H1 (cell line): ENCODE data around the gene GPC6. TPM values are rescaled to one million over a fixed set of nuclear protein-coding genes. Genes with fewer than 3 reads are reported as not detected.

Experiments
- CTCF ChIA-PET: fragments of 300-600 bp; sonication (Branson Sonifier 250); formaldehyde crosslinking; loops from one replicate; lab custom pipeline; 2021; ENCODE audit not compliant: partially characterized antibody; lab: Charles Lee
- POLR2A ChIA-PET: fragments of 300-600 bp; sonication (Branson Sonifier 250); formaldehyde crosslinking; loops from one replicate; lab custom pipeline; 2021; ENCODE audit warnings: inconsistent platforms; ENCODE audit not compliant: partially characterized antibody; lab: Charles Lee
- DNase-seq, 2 experiments: peaks; one replicate each; pipeline versions ENCODE4 v3.0.0 to v3.0.0-alpha.2; 2010 to 2022; ENCODE audit warnings: low spot score in 2 of 2, low read depth in 1 of 2, mixed read lengths in 1 of 2
- FAIRE-seq: peaks from 2 replicates; lab custom pipeline; 2011; peaks lifted over from hg19 to GRCh38; lab: Jason Lieb, UNC
- H2AFZ ChIP-seq: 2 replicates; pipeline ENCODE4 v1.8.1; 2012; ENCODE audit warnings: low read length, inconsistent platforms
- H2AK5ac ChIP-seq: 2 replicates; pipeline ENCODE4 v1.6.1; 2013; ENCODE audit warnings: low read depth, low read length
- H2BK120ac ChIP-seq: replicated peaks from 2 replicates; pipeline ENCODE3; 2013; ENCODE audit warnings: low read depth, low read length, inconsistent platforms
- H2BK12ac ChIP-seq: 2 replicates; pipeline ENCODE4 v1.6.1; 2013; ENCODE audit warnings: low read depth, low read length
- H2BK15ac ChIP-seq: 2 replicates; pipeline ENCODE4 v1.6.1; 2013; ENCODE audit warnings: low read length
- H2BK20ac ChIP-seq: 2 replicates; pipeline ENCODE4 v1.6.1; 2013; ENCODE audit warnings: low read length
- H2BK5ac ChIP-seq: 2 replicates; pipeline ENCODE4 v1.6.1; 2013; ENCODE audit warnings: low read depth, low read length
- H3K14ac ChIP-seq: 2 replicates; pipeline ENCODE4 v1.6.1; 2013; ENCODE audit warnings: inconsistent platforms; ENCODE audit not compliant: insufficient read length
- H3K18ac ChIP-seq: 2 replicates; pipeline ENCODE4 v1.6.1; 2013; ENCODE audit warnings: low read length; ENCODE audit errors: extremely low read depth
- H3K23ac ChIP-seq: 2 replicates; pipeline ENCODE4 v1.6.1; 2013; ENCODE audit warnings: inconsistent platforms; ENCODE audit not compliant: insufficient read length
- H3K23me2 ChIP-seq: 2 replicates; pipeline ENCODE4 v1.6.1; 2013; ENCODE audit warnings: low read depth, low read length
- H3K27ac ChIP-seq: 2 replicates; pipeline ENCODE4 v1.6.1; 2011; ENCODE audit warnings: low read depth, low read length, inconsistent platforms
- H3K27me3 ChIP-seq, 4 experiments: replicated peaks in 1 of 4; 1 replicate in 1 of 4; 2 replicates in 3 of 4; pipeline versions ENCODE4 v1.6.1 to v1.8.1; 2011 to 2013; ENCODE audit warnings: low read length in 3 of 4, mild to moderate bottlenecking in 3 of 4, inconsistent platforms in 2 of 4, mixed read lengths in 2 of 4, moderate library complexity in 1 of 4; ENCODE audit not compliant: control insufficient read depth in 3 of 4, insufficient read depth in 3 of 4; ENCODE audit errors: extremely low read depth in 1 of 4
- H3K36me3 ChIP-seq, 4 experiments: 2 replicates each; pipeline versions ENCODE4 v1.6.1 to v1.8.1; 2011 to 2013; ENCODE audit warnings: mild to moderate bottlenecking in 4 of 4, low read length in 3 of 4, moderate library complexity in 2 of 4, control low read depth in 1 of 4, inconsistent platforms in 1 of 4; ENCODE audit not compliant: insufficient read depth in 4 of 4, control insufficient read depth in 2 of 4
- H3K4ac ChIP-seq: replicated peaks from 2 replicates; pipeline ENCODE3; 2013; ENCODE audit warnings: low read length, low read depth, mixed read lengths, inconsistent platforms; ENCODE audit not compliant: insufficient read length
- H3K4me1 ChIP-seq, 4 experiments: replicated peaks in 1 of 4; 1 replicate in 1 of 4; 2 replicates in 3 of 4; pipeline versions ENCODE4 v1.6.1 to v1.8.1; 2011 to 2013; ENCODE audit warnings: low read length in 3 of 4, inconsistent platforms in 2 of 4, mixed read lengths in 1 of 4; ENCODE audit not compliant: insufficient read depth in 4 of 4, control insufficient read depth in 3 of 4
- H3K4me2 ChIP-seq, 2 experiments: 2 replicates each; pipeline versions ENCODE4 v1.6.1 to v1.8.1; 2011 to 2013; ENCODE audit warnings: low read depth in 2 of 2, low read length in 2 of 2, control low read depth in 1 of 2, inconsistent platforms in 1 of 2, mild to moderate bottlenecking in 1 of 2; ENCODE audit not compliant: insufficient read depth in 1 of 2
- H3K4me3 ChIP-seq, 4 experiments: fragments of 200-600, 300-600 bp in 1 of 4; sonication (generic), shearing (Covaris generic), sonication (Bioruptor Twin) in 1 of 4; 2 replicates each; pipeline versions ENCODE4 v1.5.1 to v1.8.1; 2011 to 2016; ENCODE audit warnings: low read length in 4 of 4, low read depth in 3 of 4, control low read depth in 2 of 4, inconsistent platforms in 2 of 4, mild to moderate bottlenecking in 2 of 4, mixed read lengths in 1 of 4, moderate library complexity in 1 of 4; ENCODE audit not compliant: insufficient read depth in 2 of 4; ENCODE audit errors: extremely low read depth in 1 of 4
- H3K56ac ChIP-seq: replicated peaks from 2 replicates; pipeline ENCODE3; 2013; ENCODE audit warnings: low read depth, mild to moderate bottlenecking, mixed read lengths, low read length, inconsistent platforms; ENCODE audit not compliant: insufficient read length
- H3K79me1 ChIP-seq: 2 replicates; pipeline ENCODE4 v1.6.1; 2013; ENCODE audit warnings: low read depth, low read length, control low read depth
- H3K79me2 ChIP-seq, 2 experiments: 2 replicates each; pipeline versions ENCODE4 v1.6.1 to v1.8.1; 2012 to 2013; ENCODE audit warnings: low read length in 2 of 2, mild to moderate bottlenecking in 2 of 2, inconsistent platforms in 1 of 2; ENCODE audit not compliant: insufficient read depth in 2 of 2, control insufficient read depth in 1 of 2
- H3K9ac ChIP-seq, 4 experiments: replicated peaks in 1 of 4; 1 replicate in 1 of 4; 2 replicates in 3 of 4; pipeline versions ENCODE4 v1.6.1 to v1.8.1; 2011 to 2013; ENCODE audit warnings: low read depth in 3 of 4, low read length in 3 of 4, control low read depth in 2 of 4, mild to moderate bottlenecking in 2 of 4, moderate library complexity in 2 of 4, inconsistent platforms in 1 of 4; ENCODE audit errors: extremely low read depth in 1 of 4
- H3K9me3 ChIP-seq, 2 experiments: 2 replicates each; pipeline versions ENCODE4 v1.6.1 to v1.8.1; 2012 to 2013; ENCODE audit warnings: mild to moderate bottlenecking in 2 of 2, moderate library complexity in 2 of 2, control low read depth in 1 of 2, inconsistent platforms in 1 of 2, low read depth in 1 of 2, low read length in 1 of 2, mixed read lengths in 1 of 2; ENCODE audit not compliant: insufficient read depth in 2 of 2
- H4K20me1 ChIP-seq, 2 experiments: replicated peaks in 1 of 2; 2 replicates each; pipeline versions ENCODE3 to v1.8.1; 2011 to 2013; ENCODE audit warnings: inconsistent platforms in 2 of 2, low read length in 2 of 2, mild to moderate bottlenecking in 1 of 2; ENCODE audit not compliant: insufficient read depth in 2 of 2, control insufficient read depth in 1 of 2
- H4K5ac ChIP-seq: 2 replicates; pipeline ENCODE4 v1.6.1; 2013; ENCODE audit warnings: low read length, low read depth, mixed read lengths, inconsistent platforms; ENCODE audit not compliant: insufficient read length
- H4K8ac ChIP-seq: 2 replicates; pipeline ENCODE4 v1.8.0; 2013; ENCODE audit warnings: mild to moderate bottlenecking, moderate library complexity, low read length, inconsistent platforms; ENCODE audit not compliant: insufficient read depth; ENCODE audit errors: extremely low read depth
- H4K91ac ChIP-seq: replicated peaks from 2 replicates; pipeline ENCODE3; 2013; ENCODE audit warnings: low read length, mixed read lengths, inconsistent platforms; ENCODE audit not compliant: insufficient read length
- RFX5 ChIP-seq: IDR thresholded peaks from 2 replicates; pipeline ENCODE4 v1.6.1; 2011; ENCODE audit warnings: low read depth, low read length, improper control_type of control experiment, borderline replicate concordance
- SRF ChIP-seq: IDR thresholded peaks from 2 replicates; pipeline ENCODE4 v1.6.1; 2011; ENCODE audit warnings: mild to moderate bottlenecking, low read depth, low read length, moderate library complexity
- WGBS, 2 experiments: shearing (Covaris generic) in 1 of 2; methylation state at CpG; one replicate each; pipeline versions ENCODE4 v1.1.6 to v1.1.7; 2013 to 2015; ENCODE audit warnings: low lambda C conversion rate in 2 of 2, mixed read lengths in 2 of 2, inconsistent platforms in 1 of 2, low coverage in 1 of 2, missing lambda C conversion rate in 1 of 2; ENCODE audit not compliant: insufficient replicate concordance in 2 of 2, insufficient coverage in 1 of 2, insufficient read length in 1 of 2; ENCODE audit errors: extremely low coverage in 1 of 2, missing lambda C conversion rate in 1 of 2; 5-methylcytosine and 5-hydroxymethylcytosine counted together
- polyA plus RNA-seq, 7 experiments: library from polyadenylated mRNA; depleted of rRNA in 3 of 7; stranded (reverse) in 5 of 7; unstranded in 2 of 7; fragments of >200 nt in 5 of 7; fragments of 200-250 nt in 2 of 7; gene quantifications; 1 replicate in 5 of 7; 2 replicates in 1 of 7; 4 replicates in 1 of 7; pipeline versions ENCODE4 v1.2.1 to v1.2.3, GENCODE V29; 2011 to 2013; ENCODE audit warnings: missing spikeins in 2 of 7, mixed read lengths in 2 of 7
- total RNA-seq: library from RNA; stranded (reverse); fragmentation: NEBNext Ultra II Directional; extraction: Animal tissue kit (Norgen Biotek cat#: 25700); gene quantifications from 2 replicates; pipeline ENCODE4 v1.2.1, GENCODE V29; 2021

GPC6 gene
- total and polyA plus RNA-seq, 2 of the 8 experiments (the other 6 are each of a cell fraction or from before 2014, with no cell fraction given) = 5.4 to 12.0 TPM

GRCh38 chr13:93416736-93417355, 190.2 kb downstream of the GPC6 start:
- Histone ChIP-seq H3K79me2 (peaks cover 0 to 2% of the 10 kb centered on the region in 2 experiments; a peak in 1 of 4 replicates), H2BK15ac (no peak overlapping the region), H4K8ac (no peak overlapping the region), H3K79me1 (no peaks in the 10 kb centered on the region), H3K4me1 (peaks cover 0 to 4% (median 2%) of the 10 kb centered on the region in 4 experiments; a peak in 3 of 7 replicates), H3K18ac (no peak overlapping the region), H3K4me2 (no peak overlapping the region), H2BK5ac (no peak overlapping the region), H3K14ac (no peak overlapping the region), H2AFZ (no peak overlapping the region), H3K4ac (no peak overlapping the region), H3K9me3 (no peaks in the 10 kb centered on the region), H3K56ac (no peak overlapping the region), H3K36me3 (no peaks in the 10 kb centered on the region), H3K4me3 (no peak overlapping the region), H3K9ac (no peak overlapping the region), H3K27ac (no peak overlapping the region), H4K20me1 (no peaks in the 10 kb centered on the region), H4K91ac (no peak overlapping the region), H3K23me2 (no peaks in the 10 kb centered on the region), H3K23ac (no peak overlapping the region), H3K27me3 (no peaks in the 10 kb centered on the region), H2BK12ac (no peak overlapping the region), H2AK5ac (no peak overlapping the region), H2BK20ac (no peak overlapping the region), H2BK120ac (no peak overlapping the region), H4K5ac (no peak overlapping the region)
- DNase-seq = no peak
- ChIA-PET POLR2A (no interaction called here), CTCF (no interaction called here)
- FAIRE-seq = no peak
- 95% methylated on average over 1 of the region's 1 CpG; no CpG with 5 or more reads in 1 of the 2 experiments for WGBS, 2 experiments
- TF ChIP-seq RFX5 (no peak), SRF (no peak)
